ENCODE data around the gene OVCH2. TPM values are rescaled to one million over a fixed set of nuclear protein-coding genes. Genes with fewer than 3 reads are reported as not detected.

OVCH2 gene
- total and polyA plus RNA-seq, 10 of the 15 experiments (the other 5 are each of a cell fraction or from before 2014, with no cell fraction given), result not detected

- no TSS peak for BruUV-seq (replicated peaks)
- H3K9me3 ChIP-seq (replicated peaks; ENCODE audit: control insufficient read depth, insufficient read depth, low read length), result no peaks in the 10 kb centered on the region; the same call in 2 of the 3 replicates
- no peak overlapping the region for H3K4me2 ChIP-seq (ENCODE audit: control insufficient read depth, insufficient read depth)
- no peaks in the 10 kb centered on the region for H4K20me1 ChIP-seq (ENCODE audit: control insufficient read depth, insufficient read depth)
- ChIA-PET RAD21 (ENCODE audit: unreplicated experiment) (interaction anchor here (0.7 to 2.0 kb wide), 8 partner anchors 29 to 305 kb away, joined by 3 to 11 read pairs (median 4); partner anchors contain the start of gene PPFIBP2), CTCF (interaction anchor here (0.7 to 2.7 kb wide), 21 partner anchors 8 to 559 kb away, joined by 3 to 16 read pairs (median 4); partner anchors contain the start of gene PPFIBP2), SMC1A (ENCODE audit: uncharacterized antibody, unreplicated experiment) (interaction anchor here (0.6 to 1.8 kb wide), 12 partner anchors 30 to 560 kb away, joined by 3 to 9 read pairs (median 4); partner anchors contain the start of gene PPFIBP2), POLR2A (interaction anchor here (1.4 kb wide), 1 partner anchor 142 kb away, joined by 3 read pairs; no protein-coding TSS in a partner anchor)
- DNase-seq (ENCODE audit: low read depth, low spot score), result no peak
- H3K9ac ChIP-seq (ENCODE audit: control insufficient read depth, insufficient read depth, low read length), result no peak overlapping the region
- in situ Hi-C loops (cut with MboI) (no loop called here), intact Hi-C loops (cut with micrococcal nuclease; ENCODE audit: unreplicated experiment) (no loop called here)
- H3K36me3 ChIP-seq (ENCODE audit: control insufficient read depth in 2 of 2, insufficient read depth in 2 of 2, low read length in 1 of 2), result peaks cover 14 to 36% of the 10 kb centered on the region in 2 experiments; a peak in 3 of 4 replicates
- no peaks in the 10 kb centered on the region for H3K27me3 ChIP-seq (replicated peaks in 1 of 2; ENCODE audit: control insufficient read depth in 2 of 2, insufficient read depth in 2 of 2, low read length in 1 of 2)
- H3K4me1 ChIP-seq (ENCODE audit: control insufficient read depth, insufficient read depth, low read length), result no peaks in the 10 kb centered on the region
- H2AFZ ChIP-seq (ENCODE audit: control insufficient read depth, low read depth, low read length), result no peak overlapping the region
- H3K27ac ChIP-seq (ENCODE audit: control insufficient read depth, insufficient read depth), result no peak overlapping the region
- no peaks in the 10 kb centered on the region for H3K79me2 ChIP-seq (ENCODE audit: control insufficient read depth, insufficient read depth, low read length)
- ATAC-seq, result peak; percentile 83
- 74% methylated on average over 15 of the region's 15 CpGs for whole genome bisulfite sequencing (ENCODE audit: insufficient coverage, insufficient replicate concordance, low lambda C conversion rate, missing lambda C conversion rate)
- no peak overlapping the region for H3K4me3 ChIP-seq
- FAIRE-seq, result no peak
- TF ChIP-seq SP1 (IDR thresholded peaks at IDR 0.05; ENCODE audit: low read depth, low read length) (no peak), NFXL1 (IDR thresholded peaks at IDR 0.05; ENCODE audit: borderline replicate concordance) (no peak), MXI1 (IDR thresholded peaks at IDR 0.05; ENCODE audit: low read depth, low read length) (no peak), ZNF217 (IDR thresholded peaks at IDR 0.05) (no peak), YBX1 (IDR thresholded peaks at IDR 0.05) (no peak), MYB (IDR thresholded peaks at IDR 0.05; ENCODE audit: borderline replicate concordance, low read depth, low read length) (no peak), RAD21 (IDR thresholded peaks at IDR 0.05; ENCODE audit: insufficient read depth, low read depth, low read length) (peak; percentile 51), RUNX3 (IDR thresholded peaks at IDR 0.05; ENCODE audit: low read length) (no peak), FOS (IDR thresholded peaks at IDR 0.05; ENCODE audit: borderline replicate concordance, extremely low read depth, insufficient read length) (no peak), CTCF (IDR thresholded peaks at IDR 0.05 in 2 of 3, conservative IDR thresholded peaks at IDR 0.05 in 1 of 3; ENCODE audit: control insufficient read depth in 2 of 3, extremely low read depth in 1 of 3, insufficient read depth in 1 of 3, low read depth in 3 of 3, low read length in 3 of 3) (peak in 2 of 3 experiments; percentile 17 to 53; a peak in 3 of 6 replicates), BCL11A (IDR thresholded peaks at IDR 0.05; ENCODE audit: low read depth, low read length) (no peak), POLR2AphosphoS2 (IDR thresholded peaks at IDR 0.05; ENCODE audit: low read depth, low read length) (no peak), SMC3 (IDR thresholded peaks at IDR 0.05; ENCODE audit: borderline replicate concordance, low read length) (peak; percentile 19; the same call in 1 of the 2 replicates), ZNF592 (IDR thresholded peaks at IDR 0.05) (no peak), PML (IDR thresholded peaks at IDR 0.05; ENCODE audit: low read length) (no peak), SREBF1 (IDR thresholded peaks at IDR 0.05; ENCODE audit: low read length) (no peak)
- TF ChIP-seq, protein P1, sequence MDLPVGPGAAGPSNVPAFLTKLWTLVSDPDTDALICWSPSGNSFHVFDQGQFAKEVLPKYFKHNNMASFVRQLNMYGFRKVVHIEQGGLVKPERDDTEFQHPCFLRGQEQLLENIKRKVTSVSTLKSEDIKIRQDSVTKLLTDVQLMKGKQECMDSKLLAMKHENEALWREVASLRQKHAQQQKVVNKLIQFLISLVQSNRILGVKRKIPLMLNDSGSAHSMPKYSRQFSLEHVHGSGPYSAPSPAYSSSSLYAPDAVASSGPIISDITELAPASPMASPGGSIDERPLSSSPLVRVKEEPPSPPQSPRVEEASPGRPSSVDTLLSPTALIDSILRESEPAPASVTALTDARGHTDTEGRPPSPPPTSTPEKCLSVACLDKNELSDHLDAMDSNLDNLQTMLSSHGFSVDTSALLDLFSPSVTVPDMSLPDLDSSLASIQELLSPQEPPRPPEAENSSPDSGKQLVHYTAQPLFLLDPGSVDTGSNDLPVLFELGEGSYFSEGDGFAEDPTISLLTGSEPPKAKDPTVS (IDR thresholded peaks at IDR 0.05; ENCODE audit: low read depth, low read length), result no peak
Measured at GRCh38 chr11:7657306-7658025, 48.8 kb downstream of the OVCH2 start.
